Measurements from ENCODE around the gene GAL.

GAL gene

GRCh38 chr11:68659158-68659921 is 25.0 kb upstream of the GAL start:
- Histone ChIP-seq H3K4me3 (ENCODE audit: low read length in 2 of 2) (no peak overlapping the region), H3K4me1 (ENCODE audit: control insufficient read depth, insufficient read depth, low read length) (no peaks in the 10 kb centered on the region), H3K9ac (ENCODE audit: low read length in 2 of 2) (no peak overlapping the region), H3K27me3 (ENCODE audit: control insufficient read depth in 1 of 2, insufficient read depth in 2 of 2, low read length in 2 of 2) (peaks cover 5 to 6% of the 10 kb centered on the region in 2 donors), H3K27ac (ENCODE audit: low read length) (no peak overlapping the region), H3K9me3 (ENCODE audit: control insufficient read depth in 2 of 2, low read length in 2 of 2) (peaks cover 3 to 5% of the 10 kb centered on the region in 2 donors), H3K36me3 (ENCODE audit: control insufficient read depth in 2 of 2, insufficient read depth in 2 of 2, low read length in 2 of 2) (no peaks in the 10 kb centered on the region)

GRCh38 chr11:68660066-68660810 is 24.1 kb upstream of the GAL start:
- no peaks in the 10 kb centered on the region for H3K4me1 ChIP-seq (ENCODE audit: control insufficient read depth, insufficient read depth, low read length)
- no peak overlapping the region for H3K9ac ChIP-seq (ENCODE audit: low read length in 2 of 2)
- H3K27me3 ChIP-seq (ENCODE audit: control insufficient read depth in 1 of 2, insufficient read depth in 2 of 2, low read length in 2 of 2): peaks cover 5 to 11% of the 10 kb centered on the region in 2 donors
- H3K9me3 ChIP-seq (ENCODE audit: control insufficient read depth in 2 of 2, low read length in 2 of 2): peaks cover 0 to 5% of the 10 kb centered on the region in 2 donors
- no peak overlapping the region for H3K27ac ChIP-seq (ENCODE audit: low read length)
- H3K4me3 ChIP-seq (ENCODE audit: low read length in 2 of 2): no peak overlapping the region
- H3K36me3 ChIP-seq (ENCODE audit: control insufficient read depth in 2 of 2, insufficient read depth in 2 of 2, low read length in 2 of 2): no peaks in the 10 kb centered on the region

GRCh38 chr11:68661014-68661413 is 23.3 kb upstream of the GAL start:
- H3K9ac ChIP-seq (ENCODE audit: low read length in 2 of 2): no peak overlapping the region

GRCh38 chr11:68661697-68662603 is 22.4 kb upstream of the GAL start:
- H3K9ac ChIP-seq (ENCODE audit: low read length in 2 of 2): no peak overlapping the region
- no peak overlapping the region for H3K4me3 ChIP-seq (ENCODE audit: low read length in 2 of 2)
- H3K27me3 ChIP-seq (ENCODE audit: control insufficient read depth in 1 of 2, insufficient read depth in 2 of 2, low read length in 2 of 2): peaks cover 9 to 11% of the 10 kb centered on the region in 2 donors
- H3K4me1 ChIP-seq (ENCODE audit: control insufficient read depth, insufficient read depth, low read length): no peaks in the 10 kb centered on the region
- H3K9me3 ChIP-seq (ENCODE audit: control insufficient read depth in 2 of 2, low read length in 2 of 2): no peaks in the 10 kb centered on the region
- H3K27ac ChIP-seq (ENCODE audit: low read length): no peak overlapping the region
- H3K36me3 ChIP-seq (ENCODE audit: control insufficient read depth in 2 of 2, insufficient read depth in 2 of 2, low read length in 2 of 2): no peaks in the 10 kb centered on the region

More at GRCh38 chr11:68661014-68661413, 23.3 kb upstream of the GAL start:
- Histone ChIP-seq H3K36me3 (ENCODE audit: control insufficient read depth in 2 of 2, insufficient read depth in 2 of 2, low read length in 2 of 2) (no peaks in the 10 kb centered on the region), H3K27ac (ENCODE audit: low read length) (no peak overlapping the region), H3K4me3 (ENCODE audit: low read length in 2 of 2) (no peak overlapping the region), H3K9me3 (ENCODE audit: control insufficient read depth in 2 of 2, low read length in 2 of 2) (no peaks in the 10 kb centered on the region), H3K4me1 (ENCODE audit: control insufficient read depth, insufficient read depth, low read length) (no peaks in the 10 kb centered on the region), H3K27me3 (ENCODE audit: control insufficient read depth in 1 of 2, insufficient read depth in 2 of 2, low read length in 2 of 2) (peaks cover 5 to 10% of the 10 kb centered on the region in 2 donors)

- Histone ChIP-seq H3K9ac (ENCODE audit: low read length in 2 of 2) (no peak overlapping the region), H3K4me3 (ENCODE audit: low read length in 2 of 2) (no peak overlapping the region), H3K4me1 (ENCODE audit: control insufficient read depth, insufficient read depth, low read length) (no peaks in the 10 kb centered on the region), H3K27ac (ENCODE audit: low read length) (no peak overlapping the region), H3K36me3 (ENCODE audit: control insufficient read depth in 2 of 2, insufficient read depth in 2 of 2, low read length in 2 of 2) (no peaks in the 10 kb centered on the region), H3K27me3 (ENCODE audit: control insufficient read depth in 1 of 2, insufficient read depth in 2 of 2, low read length in 2 of 2) (peaks cover 9 to 11% of the 10 kb centered on the region in 2 donors), H3K9me3 (ENCODE audit: control insufficient read depth in 2 of 2, low read length in 2 of 2) (no peaks in the 10 kb centered on the region)
Measured at GRCh38 chr11:68663482-68664010, 20.8 kb upstream of the GAL start.

GRCh38 chr11:68664141-68664540 is 20.2 kb upstream of the GAL start:
- H3K27ac ChIP-seq (ENCODE audit: low read length): no peak overlapping the region
- no peak overlapping the region for H3K4me3 ChIP-seq (ENCODE audit: low read length in 2 of 2)
- no peaks in the 10 kb centered on the region for H3K9me3 ChIP-seq (ENCODE audit: control insufficient read depth in 2 of 2, low read length in 2 of 2)
- H3K9ac ChIP-seq (ENCODE audit: low read length in 2 of 2): no peak overlapping the region
- no peaks in the 10 kb centered on the region for H3K4me1 ChIP-seq (ENCODE audit: control insufficient read depth, insufficient read depth, low read length)
- H3K36me3 ChIP-seq (ENCODE audit: control insufficient read depth in 2 of 2, insufficient read depth in 2 of 2, low read length in 2 of 2): no peaks in the 10 kb centered on the region
- peaks cover 9 to 11% of the 10 kb centered on the region in 2 donors for H3K27me3 ChIP-seq (ENCODE audit: control insufficient read depth in 1 of 2, insufficient read depth in 2 of 2, low read length in 2 of 2)

- Histone ChIP-seq H3K4me3 (ENCODE audit: low read length in 2 of 2) (no peak overlapping the region), H3K27me3 (ENCODE audit: control insufficient read depth in 1 of 2, insufficient read depth in 2 of 2, low read length in 2 of 2) (peaks cover 9 to 11% of the 10 kb centered on the region in 2 donors), H3K27ac (ENCODE audit: low read length) (no peak overlapping the region), H3K36me3 (ENCODE audit: control insufficient read depth in 2 of 2, insufficient read depth in 2 of 2, low read length in 2 of 2) (no peaks in the 10 kb centered on the region), H3K9me3 (ENCODE audit: control insufficient read depth in 2 of 2, low read length in 2 of 2) (no peaks in the 10 kb centered on the region), H3K4me1 (ENCODE audit: control insufficient read depth, insufficient read depth, low read length) (no peaks in the 10 kb centered on the region), H3K9ac (ENCODE audit: low read length in 2 of 2) (no peak overlapping the region)
Measured at GRCh38 chr11:68664906-68665305, 19.4 kb upstream of the GAL start.

DNA sequence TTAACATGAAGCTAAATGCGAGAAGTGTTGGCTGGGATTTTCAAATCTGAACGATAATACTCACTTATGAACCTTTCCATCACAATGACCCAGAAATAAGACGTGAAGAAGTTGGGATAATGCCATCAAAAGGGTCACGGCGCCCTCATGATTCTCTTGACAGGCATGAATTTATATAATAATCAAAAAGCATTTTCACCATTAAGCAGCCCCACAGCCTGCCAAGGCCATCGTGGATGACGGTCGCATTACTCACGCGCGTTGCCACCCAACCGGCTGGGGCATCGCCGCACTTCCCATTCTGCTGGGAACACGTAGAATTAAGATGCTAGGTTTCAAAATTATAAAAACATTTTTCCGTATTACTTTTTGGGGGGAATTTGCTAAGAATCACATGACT is 18.9 kb upstream of the GAL start:
- no peaks in the 10 kb centered on the region for H3K36me3 ChIP-seq (ENCODE audit: control insufficient read depth in 2 of 2, insufficient read depth in 2 of 2, low read length in 2 of 2)
- no peaks in the 10 kb centered on the region for H3K9me3 ChIP-seq (ENCODE audit: control insufficient read depth in 2 of 2, low read length in 2 of 2)
- H3K27ac ChIP-seq (ENCODE audit: low read length): no peak overlapping the region
- H3K9ac ChIP-seq (ENCODE audit: low read length in 2 of 2): no peak overlapping the region
- no peaks in the 10 kb centered on the region for H3K4me1 ChIP-seq (ENCODE audit: control insufficient read depth, insufficient read depth, low read length)
- H3K4me3 ChIP-seq (ENCODE audit: low read length in 2 of 2): no peak overlapping the region
- H3K27me3 ChIP-seq (ENCODE audit: control insufficient read depth in 1 of 2, insufficient read depth in 2 of 2, low read length in 2 of 2): peaks cover 9 to 11% of the 10 kb centered on the region in 2 donors

GRCh38 chr11:68666849-68667248 is 17.5 kb upstream of the GAL start:
- H3K9me3 ChIP-seq (ENCODE audit: control insufficient read depth in 2 of 2, low read length in 2 of 2): no peaks in the 10 kb centered on the region
- no peak overlapping the region for H3K9ac ChIP-seq (ENCODE audit: low read length in 2 of 2)
- no peak overlapping the region for H3K27ac ChIP-seq (ENCODE audit: low read length)
- no peaks in the 10 kb centered on the region for H3K4me1 ChIP-seq (ENCODE audit: control insufficient read depth, insufficient read depth, low read length)
- no peaks in the 10 kb centered on the region for H3K36me3 ChIP-seq (ENCODE audit: control insufficient read depth in 2 of 2, insufficient read depth in 2 of 2, low read length in 2 of 2)
- H3K4me3 ChIP-seq (ENCODE audit: low read length in 2 of 2): no peak overlapping the region
- peaks cover 9 to 11% of the 10 kb centered on the region in 2 donors for H3K27me3 ChIP-seq (ENCODE audit: control insufficient read depth in 1 of 2, insufficient read depth in 2 of 2, low read length in 2 of 2)

Data from stomach smooth muscle (tissue), 2 donors.